ENCODE measurements around the gene TRAPPC6A. TPM values are rescaled to one million over a fixed set of nuclear protein-coding genes. Genes with fewer than 3 reads are reported as not detected.
A peak's percentile ranks its signal among the peaks of the same experiment; 100 is the strongest.

Gene TRAPPC6A
- total RNA-seq, 2 donors from 2014 or later = 6.6 to 8.3 TPM

GRCh38 chr19:45179072-45179891 is 1.2 kb upstream of the TRAPPC6A start:
- Histone ChIP-seq H3K4me1 (ENCODE audit: control insufficient read depth in 1 of 2, low read depth in 2 of 2) (peaks cover 26 to 32% of the 10 kb centered on the region in 2 donors), H3K27ac (peak overlapping the region; percentile 84 to 89), H3K36me3 (peaks cover 8% of the 10 kb centered on the region), H3K4me3 (peak overlapping the region; percentile 91), H3K27me3 (replicated peaks; ENCODE audit: insufficient read depth) (no peaks in the 10 kb centered on the region), H3K9me3 (no peaks in the 10 kb centered on the region)
- TF ChIP-seq CTCF (IDR thresholded peaks at IDR 0.05) = no peak
- no peak for ATAC-seq (ENCODE audit: insufficient number of reproducible peaks, low FRiP score, low read depth)
- no peak for DNase-seq (ENCODE audit: low spot score)

GRCh38 chr19:45178262-45179071 is 430 bp upstream of the TRAPPC6A start, which contains the start of gene BLOC1S3:
Gene BLOC1S3 (plus strand): TSS chr19:45178784. CDS start chr19:45179297, 513 bp downstream.
- DNase-seq (ENCODE audit: low spot score) (peak; percentile 100), ATAC-seq (ENCODE audit: insufficient number of reproducible peaks, low FRiP score, low read depth) (peak; percentile 99)
- peaks cover 8% of the 10 kb centered on the region for H3K36me3 ChIP-seq
- H3K9me3 ChIP-seq = no peaks in the 10 kb centered on the region
- no peaks in the 10 kb centered on the region for H3K27me3 ChIP-seq (replicated peaks; ENCODE audit: insufficient read depth)
- peak within 1 kb of the TSS; percentile 91 for H3K4me3 ChIP-seq
- no peak for TF ChIP-seq CTCF (IDR thresholded peaks at IDR 0.05)
- H3K27ac ChIP-seq = peak within 1 kb of the TSS; percentile 86 to 97
- H3K4me1 ChIP-seq (ENCODE audit: control insufficient read depth in 1 of 2, low read depth in 2 of 2) = peaks cover 26 to 32% of the 10 kb centered on the region in 2 donors

- Histone ChIP-seq H3K4me1 (ENCODE audit: control insufficient read depth in 1 of 2, low read depth in 2 of 2) (peaks cover 16 to 26% of the 10 kb centered on the region in 2 donors), H3K9me3 (no peaks in the 10 kb centered on the region), H3K27me3 (replicated peaks; ENCODE audit: insufficient read depth) (no peaks in the 10 kb centered on the region), H3K36me3 (no peaks in the 10 kb centered on the region), H3K27ac (no peak overlapping the region), H3K4me3 (no peak overlapping the region)
- DNase-seq (ENCODE audit: low spot score) = no peak
- TF ChIP-seq CTCF (IDR thresholded peaks at IDR 0.05) = no peak
- no peak for ATAC-seq (ENCODE audit: insufficient number of reproducible peaks, low FRiP score, low read depth)
Measured at GRCh38 chr19:45175515-45176345, 2.3 kb downstream of the TRAPPC6A start.

- H3K4me1 ChIP-seq (ENCODE audit: control insufficient read depth in 1 of 2, low read depth in 2 of 2) = peaks cover 7 to 8% of the 10 kb centered on the region in 2 donors
- DNase-seq (ENCODE audit: low spot score) = no peak
- no peak for TF ChIP-seq CTCF (IDR thresholded peaks at IDR 0.05)
- H3K4me3 ChIP-seq = no peak overlapping the region
- no peak for ATAC-seq (ENCODE audit: insufficient number of reproducible peaks, low FRiP score, low read depth)
- H3K9me3 ChIP-seq = no peaks in the 10 kb centered on the region
- no peak overlapping the region for H3K27ac ChIP-seq
- H3K27me3 ChIP-seq (replicated peaks; ENCODE audit: insufficient read depth) = no peaks in the 10 kb centered on the region
- no peaks in the 10 kb centered on the region for H3K36me3 ChIP-seq
Measured at GRCh38 chr19:45173816-45174215, 4.2 kb downstream of the TRAPPC6A start.

Data from thoracic aorta (tissue), 2 donors.